GM12864 (cell line): Measurements from ENCODE around the gene ADPRHL1.

Experiments
- DNase-seq: peaks from one replicate; pipeline ENCODE4 v3.0.0-alpha.2; 2011; ENCODE audit warnings: low read depth
- H3K4me3 ChIP-seq: 2 replicates; pipeline ENCODE4 v1.5.1; 2011; ENCODE audit warnings: mild to moderate bottlenecking, low read depth, low read length, control low read depth
- TF ChIP-seq, protein P1 (sequence below): IDR thresholded peaks from 2 replicates; pipeline ENCODE4 v1.5.1; 2011; ENCODE audit warnings: low read depth, mild to moderate bottlenecking, moderate library complexity, low read length, control low read depth, inconsistent platforms; ENCODE audit errors: missing control alignments

ADPRHL1 gene

DNA sequence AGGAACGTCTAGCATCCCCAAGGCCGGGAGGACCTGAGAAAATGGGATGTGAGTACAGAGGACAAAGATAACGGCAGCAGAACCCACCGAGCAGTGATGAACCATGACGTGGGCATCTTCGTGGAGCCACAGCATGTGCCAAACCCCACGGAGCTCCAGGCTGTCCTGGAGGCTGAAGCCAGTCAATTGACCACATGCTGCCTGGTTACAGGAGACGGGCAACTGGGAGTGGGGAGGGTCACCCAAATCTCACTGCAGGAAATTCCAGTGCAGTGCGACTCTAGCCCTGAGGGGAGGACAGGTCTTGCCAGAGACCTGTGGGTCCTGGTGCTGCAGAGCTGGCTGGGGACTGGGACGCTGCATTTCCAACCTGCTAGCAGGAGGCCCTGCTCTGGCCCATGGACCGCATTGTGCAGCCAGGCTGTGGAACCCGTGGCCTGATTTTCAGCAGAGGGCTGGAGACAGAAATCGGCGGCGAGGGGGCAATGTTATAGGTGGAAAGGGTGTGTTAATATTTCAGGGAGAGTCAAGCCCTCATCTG is 86.2 kb downstream of the ADPRHL1 start:
- no peak overlapping the region for H3K4me3 ChIP-seq
- TF ChIP-seq, protein P1, sequence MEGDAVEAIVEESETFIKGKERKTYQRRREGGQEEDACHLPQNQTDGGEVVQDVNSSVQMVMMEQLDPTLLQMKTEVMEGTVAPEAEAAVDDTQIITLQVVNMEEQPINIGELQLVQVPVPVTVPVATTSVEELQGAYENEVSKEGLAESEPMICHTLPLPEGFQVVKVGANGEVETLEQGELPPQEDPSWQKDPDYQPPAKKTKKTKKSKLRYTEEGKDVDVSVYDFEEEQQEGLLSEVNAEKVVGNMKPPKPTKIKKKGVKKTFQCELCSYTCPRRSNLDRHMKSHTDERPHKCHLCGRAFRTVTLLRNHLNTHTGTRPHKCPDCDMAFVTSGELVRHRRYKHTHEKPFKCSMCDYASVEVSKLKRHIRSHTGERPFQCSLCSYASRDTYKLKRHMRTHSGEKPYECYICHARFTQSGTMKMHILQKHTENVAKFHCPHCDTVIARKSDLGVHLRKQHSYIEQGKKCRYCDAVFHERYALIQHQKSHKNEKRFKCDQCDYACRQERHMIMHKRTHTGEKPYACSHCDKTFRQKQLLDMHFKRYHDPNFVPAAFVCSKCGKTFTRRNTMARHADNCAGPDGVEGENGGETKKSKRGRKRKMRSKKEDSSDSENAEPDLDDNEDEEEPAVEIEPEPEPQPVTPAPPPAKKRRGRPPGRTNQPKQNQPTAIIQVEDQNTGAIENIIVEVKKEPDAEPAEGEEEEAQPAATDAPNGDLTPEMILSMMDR = no peak
- DNase-seq = no peak

DNA sequence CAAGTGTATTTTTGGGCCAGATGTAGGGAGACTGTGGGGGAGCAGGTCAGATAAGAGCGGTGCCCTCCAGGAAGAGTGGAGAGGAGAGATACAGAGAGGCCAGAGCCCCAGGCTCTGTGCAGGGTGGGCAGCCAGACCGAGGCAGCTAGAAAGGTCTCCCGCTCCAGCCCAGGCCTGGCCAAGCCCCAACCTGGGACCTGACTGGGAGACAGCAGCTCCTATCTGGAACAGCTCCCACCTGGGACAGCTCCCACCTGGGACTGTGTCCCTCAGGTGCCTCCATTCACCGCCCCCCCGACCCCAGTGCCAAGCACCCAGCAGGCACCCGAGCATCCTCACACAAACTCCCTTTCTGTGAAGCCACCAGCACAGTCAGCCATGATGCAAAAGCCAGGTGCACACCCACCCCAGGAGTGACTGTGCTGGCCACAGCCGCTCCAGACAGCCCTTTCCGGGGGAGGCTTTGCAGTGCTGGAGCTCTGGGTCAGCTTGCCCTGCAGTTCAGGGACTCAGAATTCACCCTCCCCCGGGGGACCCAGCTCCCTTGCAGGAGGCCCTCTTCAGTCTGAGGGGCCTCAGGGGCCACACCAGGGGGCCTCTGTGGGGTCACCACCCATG is 87.2 kb downstream of the ADPRHL1 start:
- H3K4me3 ChIP-seq = no peak overlapping the region
- TF ChIP-seq, protein P1 = no peak
- no peak for DNase-seq

DNA sequence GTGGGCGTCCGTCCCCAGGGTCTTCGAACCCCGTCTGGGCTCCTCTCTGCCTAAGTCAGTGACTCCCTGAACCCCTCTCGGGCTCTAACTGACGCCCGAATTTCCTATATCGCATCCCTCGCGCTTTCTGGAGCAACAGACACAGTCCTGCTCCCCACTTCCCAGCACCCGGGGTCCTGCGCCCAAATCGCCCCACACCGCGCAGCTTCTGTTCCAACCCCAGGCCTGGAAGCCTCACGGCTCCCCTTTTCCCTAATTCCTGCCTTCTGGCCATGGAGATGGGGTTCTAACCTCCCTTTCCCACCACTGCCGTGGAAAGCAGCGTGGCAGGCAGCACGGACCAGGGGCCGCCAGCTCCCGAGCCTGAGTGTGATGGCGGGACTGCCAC is 87.7 kb downstream of the ADPRHL1 start:
- TF ChIP-seq, protein P1 = no peak
- no peak for DNase-seq
- H3K4me3 ChIP-seq = no peak overlapping the region

DNA sequence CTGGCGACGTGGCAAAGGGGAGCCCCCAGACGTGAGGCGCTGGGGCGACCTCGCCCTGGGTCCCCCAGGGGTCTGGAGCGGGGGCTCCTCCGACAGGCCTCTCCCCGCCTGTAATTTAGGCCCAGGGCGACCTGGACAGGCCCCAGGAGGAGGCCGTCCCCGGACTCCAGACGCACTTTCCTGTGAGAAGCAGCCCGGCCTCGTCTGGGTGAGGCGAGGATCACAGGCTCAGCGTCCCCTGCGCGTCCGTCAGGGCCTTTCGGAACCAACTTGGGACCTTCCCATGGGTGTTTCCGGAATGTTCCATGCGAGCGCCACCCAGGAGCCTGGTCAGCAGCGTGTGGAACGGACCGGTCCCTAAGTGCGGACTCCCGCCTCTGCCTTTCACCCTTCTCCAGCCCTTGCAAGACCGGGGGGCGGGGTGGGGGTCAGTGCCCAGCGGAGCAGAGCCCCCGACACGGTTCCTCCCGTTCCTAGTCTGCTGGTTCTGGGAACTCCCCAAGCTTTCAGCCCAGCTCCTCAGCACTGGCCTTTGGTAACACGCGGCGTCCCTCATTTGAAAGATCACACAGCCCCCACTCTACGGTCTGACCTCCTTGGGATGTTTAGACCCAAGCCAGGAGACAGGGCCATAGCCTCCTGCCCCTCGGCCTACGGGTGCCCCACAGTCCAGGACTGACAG is 88.2 kb downstream of the ADPRHL1 start:
- no peak for DNase-seq
- no peak overlapping the region for H3K4me3 ChIP-seq
- TF ChIP-seq, protein P1 = no peak

DNA sequence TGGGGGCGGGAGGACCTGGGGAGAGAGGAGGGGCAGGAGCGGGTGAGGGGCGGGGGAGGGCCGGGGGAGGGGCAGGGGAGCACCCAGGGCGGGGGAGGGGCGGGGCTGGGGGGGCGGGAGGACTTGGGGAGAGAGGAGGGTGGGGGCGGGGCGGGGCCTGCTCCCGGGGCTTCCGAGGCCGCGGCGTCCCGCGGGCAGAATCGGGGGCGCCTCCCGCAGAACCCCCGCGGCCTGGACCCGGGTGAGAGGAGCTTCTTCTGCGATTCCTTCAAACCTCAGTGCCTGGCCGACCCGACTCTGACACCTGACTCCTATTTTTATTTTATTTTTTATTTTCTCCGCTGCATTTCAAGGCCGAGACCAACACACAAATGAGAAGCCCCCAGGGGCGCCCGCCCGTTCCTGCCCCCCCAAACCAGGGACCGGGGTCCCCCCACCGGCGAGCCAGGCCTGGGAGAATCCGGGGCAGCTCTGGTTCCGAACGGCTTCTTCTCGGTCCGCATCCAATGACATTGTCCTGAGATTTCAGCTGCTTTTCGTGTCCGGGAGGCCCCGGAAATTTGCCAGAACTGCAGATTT is 88.9 kb downstream of the ADPRHL1 start:
- H3K4me3 ChIP-seq = no peak overlapping the region
- no peak for DNase-seq
- TF ChIP-seq, protein P1 = no peak

DNA sequence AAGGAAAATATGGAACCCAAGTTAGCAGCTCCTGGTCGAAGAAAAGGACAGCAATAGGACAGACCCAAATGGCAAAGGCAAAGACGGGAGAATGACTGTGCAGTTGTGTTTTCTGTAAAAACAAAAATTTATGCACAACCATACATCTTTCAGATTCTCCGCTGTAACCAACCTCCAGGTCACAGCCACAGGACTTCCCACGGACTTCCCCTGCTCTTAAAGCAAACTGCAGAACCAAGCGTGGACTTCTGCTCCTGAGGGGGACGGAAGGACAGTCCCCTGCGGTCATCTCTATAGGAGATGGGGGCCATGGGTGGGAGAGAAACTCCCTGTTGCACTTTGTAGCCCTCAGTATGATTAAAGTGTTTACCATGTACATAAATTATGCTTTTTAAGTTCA is 91.9 kb downstream of the ADPRHL1 start:
- TF ChIP-seq, protein P1 = no peak
- no peak for DNase-seq
- H3K4me3 ChIP-seq = no peak overlapping the region
